Measurements from ENCODE around the gene KCNJ8.

DNA sequence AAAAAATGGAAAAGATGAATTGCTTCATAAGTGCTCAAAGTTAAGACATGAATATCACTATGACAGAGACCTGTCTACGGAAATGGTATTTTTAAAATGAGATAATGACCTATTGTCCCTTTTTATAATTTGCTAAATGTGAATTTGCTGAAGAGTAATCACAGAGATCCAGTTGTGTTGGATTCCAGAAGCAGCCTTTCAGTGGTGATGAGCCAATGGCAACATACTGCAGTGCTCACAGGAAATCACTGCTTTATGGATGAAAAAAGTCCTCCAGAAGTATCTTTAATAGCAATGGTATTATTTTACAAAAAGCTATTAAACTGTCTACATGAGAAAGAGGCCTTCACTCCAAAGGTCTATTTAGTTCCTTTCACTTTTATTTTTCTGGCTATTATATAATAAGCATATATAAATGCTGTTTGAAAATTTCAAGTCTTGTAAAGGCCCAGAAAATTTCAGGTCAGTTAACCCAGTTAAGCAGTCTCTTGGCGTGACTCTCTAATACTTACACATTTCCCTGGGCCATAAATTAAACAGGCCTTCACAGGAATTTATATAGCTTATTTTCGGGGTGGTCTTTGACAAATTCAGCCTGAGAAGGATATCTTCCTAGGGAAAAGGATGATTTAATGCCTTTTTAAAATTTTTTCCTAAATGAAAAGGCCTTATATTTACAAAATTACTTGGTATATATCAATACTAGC lies 55.4 kb downstream of the KCNJ8 start:
- TF ChIP-seq, protein P1, sequence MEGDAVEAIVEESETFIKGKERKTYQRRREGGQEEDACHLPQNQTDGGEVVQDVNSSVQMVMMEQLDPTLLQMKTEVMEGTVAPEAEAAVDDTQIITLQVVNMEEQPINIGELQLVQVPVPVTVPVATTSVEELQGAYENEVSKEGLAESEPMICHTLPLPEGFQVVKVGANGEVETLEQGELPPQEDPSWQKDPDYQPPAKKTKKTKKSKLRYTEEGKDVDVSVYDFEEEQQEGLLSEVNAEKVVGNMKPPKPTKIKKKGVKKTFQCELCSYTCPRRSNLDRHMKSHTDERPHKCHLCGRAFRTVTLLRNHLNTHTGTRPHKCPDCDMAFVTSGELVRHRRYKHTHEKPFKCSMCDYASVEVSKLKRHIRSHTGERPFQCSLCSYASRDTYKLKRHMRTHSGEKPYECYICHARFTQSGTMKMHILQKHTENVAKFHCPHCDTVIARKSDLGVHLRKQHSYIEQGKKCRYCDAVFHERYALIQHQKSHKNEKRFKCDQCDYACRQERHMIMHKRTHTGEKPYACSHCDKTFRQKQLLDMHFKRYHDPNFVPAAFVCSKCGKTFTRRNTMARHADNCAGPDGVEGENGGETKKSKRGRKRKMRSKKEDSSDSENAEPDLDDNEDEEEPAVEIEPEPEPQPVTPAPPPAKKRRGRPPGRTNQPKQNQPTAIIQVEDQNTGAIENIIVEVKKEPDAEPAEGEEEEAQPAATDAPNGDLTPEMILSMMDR (IDR thresholded peaks at IDR 0.05), result no peak
- no peak for TF ChIP-seq POLR2A (IDR thresholded peaks at IDR 0.05)

Measured in heart left ventricle (tissue), 13 donors.